ENCODE data around the gene ZNF276. TPM values are rescaled to one million over a fixed set of nuclear protein-coding genes. Genes with fewer than 3 reads are reported as not detected.

The ZNF276 gene
- total RNA-seq, 4 donors from 2014 or later: 21.2 to 38.9 (median 24.9) TPM

GRCh38 chr16:89729293-89729692, 8.0 kb downstream of the ZNF276 start:
- 87 to 90% methylated on average over 4 to 18 of the region's 18 CpGs for WGBS, 2 donors

GRCh38 chr16:89729863-89730593, 8.7 kb downstream of the ZNF276 start:
- Histone ChIP-seq H3K36me3 (peaks cover 64 to 66% of the 10 kb centered on the region in 2 donors), H3K4me1 (no peaks in the 10 kb centered on the region), H3K9me3 (no peaks in the 10 kb centered on the region), H3K27ac (no peak overlapping the region), H3K27me3 (no peaks in the 10 kb centered on the region), H3K4me3 (replicated peaks in 1 of 3) (no peak overlapping the region)
- no peak for TF ChIP-seq POLR2A (IDR thresholded peaks at IDR 0.05)
- intact Hi-C loops (cut with DNase I): no loop called here
- WGBS, 2 donors: 65 to 75% methylated on average over 9 to 13 of the region's 14 CpGs
- DNase-seq: no peak

More at GRCh38 chr16:89729293-89729692, 8.0 kb downstream of the ZNF276 start:
- H3K4me1 ChIP-seq: peaks cover 0 to 2% of the 10 kb centered on the region in 2 donors
- no peaks in the 10 kb centered on the region for H3K27me3 ChIP-seq
- DNase-seq: no peak
- H3K4me3 ChIP-seq (replicated peaks in 1 of 3): no peak overlapping the region
- no peaks in the 10 kb centered on the region for H3K9me3 ChIP-seq
- intact Hi-C loops (cut with DNase I): no loop called here
- TF ChIP-seq CTCF (IDR thresholded peaks at IDR 0.05) (no peak), POLR2A (IDR thresholded peaks at IDR 0.05) (no peak)
- H3K27ac ChIP-seq: no peak overlapping the region
- H3K36me3 ChIP-seq: peaks cover 62% of the 10 kb centered on the region in 2 donors

- WGBS, 2 donors: 79 to 85% methylated on average over 17 of the region's 22 CpGs
- no peak for TF ChIP-seq CTCF (IDR thresholded peaks at IDR 0.05)
- no peak for TF ChIP-seq POLR2A (IDR thresholded peaks at IDR 0.05)
Measured at GRCh38 chr16:89730610-89731234, 9.4 kb downstream of the ZNF276 start.

GRCh38 chr16:89732142-89732917, 11.0 kb downstream of the ZNF276 start:
- Histone ChIP-seq H3K27me3 (no peaks in the 10 kb centered on the region), H3K4me3 (replicated peaks in 1 of 3) (no peak overlapping the region), H3K27ac (no peak overlapping the region), H3K36me3 (peaks cover 78 to 80% of the 10 kb centered on the region in 2 donors), H3K4me1 (no peaks in the 10 kb centered on the region), H3K9me3 (no peaks in the 10 kb centered on the region)
- no peak for TF ChIP-seq CTCF (IDR thresholded peaks at IDR 0.05)
- no peak for DNase-seq
- intact Hi-C loops (cut with DNase I): no loop called here
- 91 to 92% methylated on average over 23 to 24 of the region's 24 CpGs for WGBS, 2 donors

More at GRCh38 chr16:89730610-89731234, 9.4 kb downstream of the ZNF276 start:
- Histone ChIP-seq H3K36me3 (peaks cover 70 to 71% of the 10 kb centered on the region in 2 donors), H3K27me3 (no peaks in the 10 kb centered on the region), H3K4me1 (no peaks in the 10 kb centered on the region), H3K9me3 (no peaks in the 10 kb centered on the region), H3K27ac (no peak overlapping the region), H3K4me3 (replicated peaks in 1 of 3) (no peak overlapping the region)
- intact Hi-C loops (cut with DNase I): no loop called here
- DNase-seq: no peak

- no peaks in the 10 kb centered on the region for H3K4me1 ChIP-seq
- no peak overlapping the region for H3K27ac ChIP-seq
- no peak for DNase-seq
- no peaks in the 10 kb centered on the region for H3K9me3 ChIP-seq
- TF ChIP-seq POLR2A (IDR thresholded peaks at IDR 0.05) (no peak), CTCF (IDR thresholded peaks at IDR 0.05) (no peak)
- H3K27me3 ChIP-seq: no peaks in the 10 kb centered on the region
- WGBS, 2 donors: 94 to 97% methylated on average over 9 of the region's 9 CpGs
- peaks cover 78 to 80% of the 10 kb centered on the region in 2 donors for H3K36me3 ChIP-seq
- intact Hi-C loops (cut with DNase I): no loop called here
- no peak overlapping the region for H3K4me3 ChIP-seq (replicated peaks in 1 of 3)
Measured at GRCh38 chr16:89732918-89733242, 11.5 kb downstream of the ZNF276 start.

Data from thyroid gland (tissue), 4 donors.